Dermis microvascular lymphatic vessel endothelial cell (primary cell): Measurements from ENCODE around the gene ZFAND2A. TPM values are rescaled to one million over a fixed set of nuclear protein-coding genes. Genes with fewer than 3 reads are reported as not detected.
"Not testable (repeated sequence)": the region's sequence is repeated elsewhere in the genome, so short reads cannot be mapped to it uniquely, and the experiment has no call there.

ENCODE experiments used
- DNase-seq, 2 donors: peaks; one replicate each; pipeline versions ENCODE4 v3.0.0 to v3.0.0-alpha.2; 2010; ENCODE audit warnings: low read depth in 2 of 2
- total RNA-seq: library from RNA; depleted of rRNA; stranded (reverse); fragments of >200 nt; gene quantifications from 2 replicates; pipeline ENCODE4 v1.2.1, GENCODE V29; 2014

Gene ZFAND2A
- total RNA-seq, 1 donor from 2014 or later, result 10.0 TPM

DNA sequence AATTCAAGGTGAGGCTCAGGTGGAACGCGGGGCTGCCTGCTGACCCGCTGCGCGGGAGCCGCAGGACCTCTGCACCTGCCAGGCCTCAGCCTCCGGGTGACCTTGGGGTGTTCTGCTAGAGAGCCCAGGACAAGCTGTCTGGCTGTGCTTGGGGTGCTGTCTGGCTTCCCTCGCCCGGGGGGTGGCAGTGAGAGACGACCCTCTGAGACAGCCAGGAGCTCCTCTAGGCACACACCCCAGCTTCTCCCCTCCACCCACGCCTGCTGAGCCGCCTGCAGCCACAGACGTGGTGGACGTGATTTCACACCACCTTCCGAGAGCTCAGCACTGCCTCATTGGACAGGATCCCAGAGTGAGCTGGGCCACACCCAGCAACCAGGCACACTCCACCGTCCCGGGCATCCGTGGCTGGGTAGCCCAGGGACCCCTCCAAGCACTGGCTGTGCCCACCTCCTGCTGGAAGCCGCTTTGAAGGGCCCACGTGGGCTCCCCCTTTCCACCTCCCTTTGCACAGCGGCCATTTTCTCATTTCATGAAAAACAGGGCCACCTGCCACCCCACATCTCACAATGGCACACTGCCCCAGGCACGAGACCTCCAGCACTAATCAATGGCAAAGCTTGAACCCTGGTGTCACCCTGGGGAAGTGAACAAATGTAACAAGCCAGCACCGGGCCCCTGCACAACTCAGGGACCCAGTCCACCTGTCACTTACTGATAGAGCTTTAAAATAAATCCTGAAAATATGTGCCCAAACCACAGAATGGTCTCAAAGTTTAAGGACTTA is 35.0 kb downstream of the ZFAND2A start:
- no peak for DNase-seq

- DNase-seq, result no peak
Measured at GRCh38 chr7:1124164-1124563, 35.8 kb downstream of the ZFAND2A start.

- DNase-seq, result peak; percentile 17 to 84
Measured at GRCh38 chr7:1123715-1124114, 36.3 kb downstream of the ZFAND2A start.

DNA sequence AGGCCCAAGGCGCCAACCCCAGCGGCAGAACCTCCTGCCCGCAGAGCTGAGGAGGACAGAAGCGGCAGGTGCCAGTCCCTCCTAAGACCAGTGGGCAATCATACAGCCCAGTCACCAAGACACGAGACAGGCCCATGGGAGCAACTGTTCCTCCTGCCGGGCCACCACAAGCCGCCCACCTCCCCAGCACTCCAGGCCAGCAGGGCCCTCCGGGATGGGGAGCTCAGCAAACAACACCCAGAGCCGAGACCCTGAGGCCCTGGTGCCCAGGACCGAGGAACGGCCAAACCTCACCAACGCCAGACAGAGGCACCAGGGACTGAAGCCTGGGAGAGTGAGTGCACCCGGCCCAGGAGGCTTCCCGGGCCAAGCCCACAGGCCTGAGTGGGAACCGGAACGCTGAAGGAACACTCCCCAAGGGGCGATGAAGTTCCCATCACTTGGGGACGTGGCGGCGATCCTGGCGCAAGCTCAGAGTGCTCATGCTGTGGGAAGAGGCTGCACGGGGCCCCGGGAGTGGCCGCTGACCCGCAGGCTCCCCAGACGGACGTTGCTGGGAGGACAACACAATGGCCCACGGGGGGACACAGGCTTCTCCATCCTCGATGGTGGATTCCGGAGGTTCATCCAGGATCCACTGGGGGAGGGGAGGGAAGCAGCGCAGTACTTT is 37.0 kb downstream of the ZFAND2A start:
- no peak for DNase-seq

DNA sequence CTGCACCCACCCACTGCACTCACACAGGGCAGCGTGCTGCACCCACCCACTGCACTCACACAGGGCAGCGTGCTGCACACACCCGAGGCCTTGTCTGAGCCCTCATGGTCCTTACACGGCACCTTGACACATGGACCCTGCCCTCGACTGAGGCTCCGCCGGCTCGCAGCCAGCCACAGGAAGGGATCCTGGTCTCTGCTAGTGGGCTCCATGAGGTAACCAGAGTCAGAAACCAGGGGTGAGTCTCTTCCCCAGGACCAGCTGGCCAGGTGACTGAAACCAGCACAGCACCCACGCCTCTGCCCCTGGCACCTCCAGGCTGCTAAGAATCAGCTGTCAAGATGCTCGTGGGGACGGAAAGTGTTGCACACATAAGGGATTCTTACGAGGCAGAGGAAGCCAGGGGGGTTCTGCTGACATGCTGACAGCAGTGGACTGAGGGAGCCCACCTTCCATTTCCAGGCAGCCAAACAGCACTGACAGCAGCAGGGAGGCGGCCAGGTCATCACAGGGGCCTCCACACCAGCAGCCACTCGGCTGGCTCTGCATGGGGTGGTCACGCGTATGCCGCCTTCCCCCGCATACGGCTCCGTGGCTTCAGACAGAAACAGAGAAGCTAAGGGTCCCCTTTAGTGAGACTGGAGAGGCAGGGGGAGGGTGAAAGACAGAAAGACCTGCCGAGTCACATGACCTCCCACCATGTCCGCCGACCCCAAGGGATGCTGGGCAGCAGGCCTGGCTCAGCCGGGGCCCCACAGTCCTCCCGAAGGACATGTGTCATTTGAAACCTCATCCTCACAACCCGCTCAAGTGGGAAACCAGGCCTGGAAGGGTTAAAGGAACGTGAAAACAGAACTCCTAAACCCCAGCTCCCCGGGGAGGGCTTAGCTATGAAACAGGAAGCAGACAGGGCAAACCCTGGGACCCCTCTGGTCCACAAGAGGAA is 37.8 kb downstream of the ZFAND2A start:
- DNase-seq, result no peak

GRCh38 chr7:1121476-1121875 is 38.5 kb downstream of the ZFAND2A start:
- no peak for DNase-seq

GRCh38 chr7:1120791-1121190 is 39.2 kb downstream of the ZFAND2A start:
- no peak for DNase-seq

GRCh38 chr7:1119201-1119600 is 40.8 kb downstream of the ZFAND2A start:
- no peak for DNase-seq

GRCh38 chr7:1117321-1117928 is 42.6 kb downstream of the ZFAND2A start:
- no peak for DNase-seq

DNA sequence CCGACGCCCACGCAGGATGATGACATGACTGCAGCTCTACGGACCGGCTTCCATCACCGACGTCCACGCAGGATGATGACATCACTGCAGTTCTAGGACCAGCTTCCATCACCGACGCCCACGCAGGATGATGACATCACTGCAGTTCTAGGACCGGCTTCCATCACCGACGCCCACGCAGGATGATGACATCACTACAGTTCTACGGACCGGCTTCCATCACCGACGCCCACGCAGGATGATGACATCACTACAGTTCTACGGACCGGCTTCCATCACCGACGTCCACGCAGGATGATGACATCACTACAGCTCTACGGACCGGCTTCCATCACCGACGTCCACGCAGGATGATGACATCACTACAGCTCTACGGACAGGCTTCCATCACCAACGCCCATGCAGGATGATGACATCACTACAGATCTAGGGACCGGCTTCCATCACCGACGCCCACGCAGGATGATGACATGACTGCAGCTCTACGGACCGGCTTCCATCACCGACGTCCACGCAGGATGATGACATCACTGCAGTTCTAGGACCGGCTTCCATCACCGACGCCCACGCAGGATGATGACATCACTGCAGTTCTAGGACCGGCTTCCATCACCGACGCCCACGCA is 43.5 kb downstream of the ZFAND2A start:
- DNase-seq, result not testable (repeated sequence)

- not testable (repeated sequence) for DNase-seq
Measured at GRCh38 chr7:1115171-1116045, 44.6 kb downstream of the ZFAND2A start.

DNA sequence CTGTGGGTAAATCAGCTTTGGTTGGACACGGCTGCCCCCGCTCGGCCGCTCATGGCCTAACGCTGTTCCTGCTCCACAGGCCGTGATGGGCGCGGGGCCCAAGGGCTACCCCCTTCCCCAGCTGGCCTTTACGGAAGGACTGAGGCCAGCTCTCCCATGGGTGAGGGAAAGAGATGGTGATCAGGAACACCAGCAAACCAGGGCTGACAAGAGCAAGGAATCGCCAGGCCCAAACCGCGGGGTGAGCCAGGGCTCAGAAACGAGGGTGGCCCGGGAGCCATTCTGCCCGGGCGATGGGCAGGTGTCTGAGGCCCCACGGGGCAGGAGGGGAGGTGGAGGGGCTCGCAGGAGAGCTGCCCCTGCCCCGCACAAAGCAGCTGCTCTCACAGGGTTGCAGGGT is 45.5 kb downstream of the ZFAND2A start:
- DNase-seq, result no peak

- DNase-seq, result no peak
Measured at GRCh38 chr7:1114088-1114487, 45.9 kb downstream of the ZFAND2A start.

DNA sequence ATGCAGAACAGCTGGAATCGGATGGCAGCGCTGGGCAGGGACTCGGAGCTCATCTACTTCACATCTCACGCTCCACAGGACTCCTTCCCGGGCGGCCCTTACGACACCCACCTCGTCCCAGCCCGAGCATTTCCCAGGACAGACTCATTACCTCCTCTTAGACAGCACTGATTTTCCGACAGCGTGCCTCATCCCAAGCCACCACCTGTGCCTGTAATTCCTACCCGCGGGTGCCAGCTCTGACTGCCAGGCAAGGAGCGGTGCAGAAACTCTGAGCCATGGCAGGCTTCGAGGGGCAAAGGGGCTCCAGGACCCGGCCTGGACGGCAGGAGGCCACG is 46.5 kb downstream of the ZFAND2A start:
- DNase-seq, result no peak

DNA sequence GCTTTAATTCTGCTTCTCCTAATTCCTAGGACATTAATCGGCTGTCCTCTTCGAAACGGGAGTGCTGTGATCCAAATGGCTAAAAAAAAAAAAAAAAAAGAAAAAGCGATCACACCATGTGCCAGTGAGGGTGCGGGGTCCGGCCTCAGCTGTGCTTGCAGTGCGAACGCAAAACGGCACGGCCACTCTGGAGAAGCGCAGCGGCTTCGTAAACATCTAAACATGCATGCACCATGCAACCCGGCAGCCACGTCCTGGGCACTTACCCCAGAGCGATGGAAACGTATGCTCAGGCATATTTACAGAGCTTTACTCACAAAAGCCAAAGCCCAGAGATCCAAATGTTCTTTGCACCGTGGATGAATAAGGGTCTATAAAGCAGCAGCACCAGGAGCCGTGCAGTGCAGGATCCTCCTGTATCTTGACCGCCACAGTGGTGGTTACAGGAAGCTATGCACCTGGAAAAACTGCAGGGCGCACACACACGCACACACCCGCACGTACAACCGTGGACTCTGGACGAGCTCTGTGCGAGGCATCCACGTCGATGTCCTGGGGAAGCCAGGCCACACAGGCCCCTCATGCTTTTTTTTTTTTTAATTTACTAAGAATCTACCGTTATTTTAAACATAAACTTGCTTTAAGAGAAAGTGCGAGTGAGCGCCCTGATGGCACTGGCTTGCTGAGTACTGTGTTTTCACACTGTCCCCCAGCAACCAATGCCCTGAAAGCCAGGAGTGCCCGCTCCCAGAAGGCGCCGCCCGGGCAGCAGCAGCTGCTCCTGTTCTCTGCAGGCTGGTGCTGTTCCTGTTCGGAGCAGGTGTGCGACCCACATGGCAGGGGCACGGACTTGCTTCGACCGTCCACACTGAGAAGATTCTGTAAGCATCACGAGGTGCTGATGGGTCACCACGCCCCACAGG is 47.1 kb downstream of the ZFAND2A start:
- DNase-seq, result no peak

DNA sequence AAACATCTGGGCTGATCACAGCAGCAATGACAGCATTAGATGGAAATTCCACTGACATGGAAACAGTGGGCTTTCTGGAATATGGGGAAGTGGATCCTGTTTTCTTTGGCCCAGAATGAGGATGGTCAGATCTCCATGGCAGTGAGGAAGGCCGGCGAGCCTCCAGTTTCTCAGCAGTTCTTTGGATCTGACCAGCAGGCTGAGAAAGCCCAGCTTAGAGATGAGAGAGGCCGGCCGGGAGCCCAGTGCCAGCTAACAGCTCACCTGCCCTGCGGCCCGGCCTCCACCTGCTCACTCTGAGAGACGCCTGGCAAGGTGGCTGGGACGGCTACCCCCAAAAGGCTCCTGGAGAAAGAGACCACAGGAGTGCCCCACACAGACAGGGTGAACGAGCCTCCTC is 47.9 kb downstream of the ZFAND2A start:
- peak; percentile 78 to 87 for DNase-seq

DNA sequence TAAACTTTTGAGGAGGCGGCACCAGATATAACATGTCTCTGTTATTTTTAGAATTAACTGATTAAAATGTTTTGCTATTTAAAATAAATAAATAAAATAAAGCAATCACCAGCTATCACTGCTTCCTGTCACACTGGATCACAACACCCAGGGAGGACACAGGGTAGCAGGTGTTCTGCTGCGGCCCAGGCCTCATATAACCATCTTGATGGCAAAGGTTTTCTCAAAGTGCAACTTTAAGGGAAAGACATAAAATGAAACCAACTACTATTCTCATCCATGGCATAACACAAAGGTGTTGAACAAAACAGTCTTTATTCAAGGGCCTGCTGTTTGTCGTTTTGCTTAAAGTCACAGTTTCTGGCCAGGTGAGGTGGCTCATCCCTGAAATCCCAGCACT is 48.8 kb downstream of the ZFAND2A start:
- DNase-seq, result no peak

DNA sequence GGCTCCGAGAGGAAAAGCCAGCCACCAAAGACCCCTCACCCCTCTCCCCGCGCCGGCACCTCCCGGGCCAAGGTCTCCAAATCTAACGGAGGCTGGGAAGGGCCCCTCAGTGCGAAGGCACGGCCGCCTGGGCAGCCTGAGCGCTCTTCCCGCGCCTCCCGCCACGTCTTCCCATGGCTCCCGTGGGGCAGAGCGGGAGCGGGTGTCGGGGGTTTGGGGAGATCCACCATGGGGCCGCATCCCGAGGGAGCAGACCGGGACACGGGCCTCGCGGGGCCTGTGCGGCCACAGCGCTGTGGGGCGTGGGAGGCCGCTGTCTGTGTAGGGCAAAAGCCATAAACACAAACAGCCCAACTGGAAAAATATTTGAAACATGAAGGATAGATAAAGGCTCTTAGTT is 49.6 kb downstream of the ZFAND2A start:
- no peak for DNase-seq
